ENCODE data around the gene WNT1.

Gene WNT1

DNA sequence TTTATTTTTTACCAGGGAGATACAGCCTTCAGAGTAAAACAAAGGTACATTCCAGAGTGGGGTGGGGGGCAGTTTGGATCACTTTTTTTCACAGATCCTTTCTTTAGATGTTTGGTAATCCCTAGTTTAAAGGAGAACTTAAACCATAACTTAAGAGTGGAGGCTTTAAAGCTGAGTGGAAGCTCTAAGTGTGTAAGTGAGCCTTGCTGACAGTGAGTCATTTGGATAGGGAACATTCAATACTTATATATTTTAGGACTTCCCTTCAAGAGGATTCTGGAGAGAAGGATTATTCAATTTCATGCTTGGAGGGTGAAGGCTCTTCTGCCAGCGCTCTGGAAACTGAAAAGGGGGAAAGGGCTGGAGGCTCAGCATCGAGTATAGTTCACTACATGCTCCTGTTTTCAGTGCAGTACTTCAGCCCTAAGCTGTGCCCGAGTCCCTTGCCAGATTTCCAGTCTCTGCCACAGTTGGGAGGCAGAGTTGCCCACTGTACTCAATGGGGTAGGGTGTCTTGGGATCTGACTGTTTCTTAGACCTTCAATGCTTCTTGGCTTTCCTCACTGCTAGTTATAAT lies 32.1 kb downstream of the WNT1 start:
- H3K4me2 ChIP-seq (ENCODE audit: insufficient read depth, low read length, poor library complexity, severe bottlenecking): no peak overlapping the region
- H3K9me3 ChIP-seq (replicated peaks in 1 of 2; ENCODE audit: control insufficient read depth in 2 of 2, insufficient read depth in 1 of 2, low read depth in 1 of 2, low read length in 2 of 2): no peaks in the 10 kb centered on the region
- no peak for DNase-seq (ENCODE audit: low spot score)
- H3K18ac ChIP-seq (ENCODE audit: low read length): no peak overlapping the region
- H3K4me1 ChIP-seq (ENCODE audit: control insufficient read depth in 2 of 2, insufficient read depth in 1 of 2, low read depth in 1 of 2, low read length in 2 of 2): no peaks in the 10 kb centered on the region
- H4K8ac ChIP-seq (ENCODE audit: low read depth, low read length): no peak overlapping the region
- no peak overlapping the region for H3K27ac ChIP-seq (replicated peaks; ENCODE audit: low read length)
- H3K14ac ChIP-seq (ENCODE audit: low read length): no peak overlapping the region
- H2BK5ac ChIP-seq (ENCODE audit: low read length): no peak overlapping the region
- no peak overlapping the region for H3K4me3 ChIP-seq (ENCODE audit: low read length in 2 of 2)
- H3K27me3 ChIP-seq (ENCODE audit: control insufficient read depth in 3 of 3, insufficient read depth in 3 of 3, low read depth in 1 of 3, low read length in 3 of 3): no peaks in the 10 kb centered on the region
- no peak overlapping the region for H2AFZ ChIP-seq (ENCODE audit: low read length)
- no peaks in the 10 kb centered on the region for H3K79me1 ChIP-seq (ENCODE audit: low read depth, low read length)
- H3K4ac ChIP-seq (ENCODE audit: low read length): no peak overlapping the region
- H2BK120ac ChIP-seq (ENCODE audit: low read depth, low read length): no peak overlapping the region
- H3K36me3 ChIP-seq (replicated peaks in 1 of 2; ENCODE audit: control insufficient read depth in 2 of 2, insufficient read depth in 2 of 2, low read length in 2 of 2): peaks cover 0 to 21% of the 10 kb centered on the region in 2 donors
- no peak overlapping the region for H3K23ac ChIP-seq (ENCODE audit: low read depth, low read length, poor library complexity)
- H2AK5ac ChIP-seq (ENCODE audit: low read depth, low read length): no peak overlapping the region
- no CpG with 5 or more reads among the region's 3 CpGs for WGBS, 2 donors (ENCODE audit: extremely low coverage in 2 of 2, insufficient read length in 2 of 2, insufficient replicate concordance in 1 of 2)
- H2BK12ac ChIP-seq (ENCODE audit: low read length): no peak overlapping the region
- no peak overlapping the region for H4K91ac ChIP-seq (ENCODE audit: low read depth, low read length, poor library complexity)
- H3K9ac ChIP-seq (ENCODE audit: low read depth, low read length, poor library complexity): no peak overlapping the region
- no peak overlapping the region for H2BK15ac ChIP-seq (ENCODE audit: low read length)

DNA sequence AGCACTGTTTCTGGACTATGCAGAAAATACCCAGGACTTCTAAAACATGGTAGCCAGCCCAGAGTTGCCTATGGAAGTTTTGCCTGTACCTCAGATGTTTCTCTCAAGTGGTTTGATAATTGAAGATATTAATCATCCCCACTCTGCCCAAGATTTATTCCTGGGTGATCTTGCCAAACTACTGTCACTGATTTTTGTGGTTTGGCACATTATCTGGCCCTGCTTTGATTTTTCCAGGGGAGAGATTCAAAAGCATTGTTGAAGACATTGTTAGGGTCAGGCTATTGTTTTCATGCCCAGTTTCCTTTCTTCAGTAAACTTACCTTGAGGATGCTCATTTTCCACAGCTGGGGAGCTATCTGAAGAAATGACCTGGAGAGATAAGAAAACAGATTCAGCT lies 34.6 kb downstream of the WNT1 start:
- H4K91ac ChIP-seq (ENCODE audit: low read depth, low read length, poor library complexity): no peak overlapping the region
- H3K4me1 ChIP-seq (ENCODE audit: control insufficient read depth in 2 of 2, insufficient read depth in 1 of 2, low read depth in 1 of 2, low read length in 2 of 2): peaks cover 2 to 3% of the 10 kb centered on the region in 2 donors
- H3K23ac ChIP-seq (ENCODE audit: low read depth, low read length, poor library complexity): no peak overlapping the region
- no peak overlapping the region for H3K14ac ChIP-seq (ENCODE audit: low read length)
- H3K18ac ChIP-seq (ENCODE audit: low read length): no peak overlapping the region
- no peak overlapping the region for H2AK5ac ChIP-seq (ENCODE audit: low read depth, low read length)
- peaks cover 0 to 16% of the 10 kb centered on the region in 2 donors for H3K36me3 ChIP-seq (replicated peaks in 1 of 2; ENCODE audit: control insufficient read depth in 2 of 2, insufficient read depth in 2 of 2, low read length in 2 of 2)
- no peak overlapping the region for H3K9ac ChIP-seq (ENCODE audit: low read depth, low read length, poor library complexity)
- no peaks in the 10 kb centered on the region for H3K79me1 ChIP-seq (ENCODE audit: low read depth, low read length)
- no peak overlapping the region for H2BK15ac ChIP-seq (ENCODE audit: low read length)
- no peak overlapping the region for H2AFZ ChIP-seq (ENCODE audit: low read length)
- H4K8ac ChIP-seq (ENCODE audit: low read depth, low read length): no peak overlapping the region
- no peak overlapping the region for H2BK12ac ChIP-seq (ENCODE audit: low read length)
- no peak overlapping the region for H3K4me3 ChIP-seq (ENCODE audit: low read length in 2 of 2)
- no peak overlapping the region for H3K4me2 ChIP-seq (ENCODE audit: insufficient read depth, low read length, poor library complexity, severe bottlenecking)
- no peak overlapping the region for H2BK5ac ChIP-seq (ENCODE audit: low read length)
- H3K27ac ChIP-seq (replicated peaks; ENCODE audit: low read length): no peak overlapping the region
- no peaks in the 10 kb centered on the region for H3K27me3 ChIP-seq (ENCODE audit: control insufficient read depth in 3 of 3, insufficient read depth in 3 of 3, low read depth in 1 of 3, low read length in 3 of 3)
- no peak for DNase-seq (ENCODE audit: low spot score)
- no peak overlapping the region for H3K4ac ChIP-seq (ENCODE audit: low read length)
- H3K9me3 ChIP-seq (replicated peaks in 1 of 2; ENCODE audit: control insufficient read depth in 2 of 2, insufficient read depth in 1 of 2, low read depth in 1 of 2, low read length in 2 of 2): no peaks in the 10 kb centered on the region
- H2BK120ac ChIP-seq (ENCODE audit: low read depth, low read length): no peak overlapping the region

DNA sequence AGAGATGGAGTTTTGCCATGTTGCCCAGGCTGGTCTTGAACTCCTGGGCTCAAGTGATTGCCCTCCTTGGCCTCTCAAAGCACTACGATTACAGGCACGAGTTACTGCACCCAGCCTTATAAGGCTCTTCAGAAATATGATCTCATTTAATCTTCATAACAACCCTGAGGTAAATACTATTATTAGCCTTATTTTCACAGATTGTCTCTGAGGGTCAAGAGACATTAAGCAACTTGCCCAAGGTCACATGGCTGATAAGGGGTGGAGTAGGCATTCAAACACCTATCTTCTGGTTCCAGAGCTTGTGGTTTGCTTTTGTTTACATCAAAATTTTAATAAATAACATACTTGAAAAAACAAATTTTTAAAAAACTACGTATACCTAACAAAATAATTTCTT lies 35.3 kb downstream of the WNT1 start:
- Histone ChIP-seq H3K4me2 (ENCODE audit: insufficient read depth, low read length, poor library complexity, severe bottlenecking) (no peak overlapping the region), H3K79me1 (ENCODE audit: low read depth, low read length) (peaks cover 2% of the 10 kb centered on the region), H3K4me3 (ENCODE audit: low read length in 2 of 2) (no peak overlapping the region), H2BK12ac (ENCODE audit: low read length) (no peak overlapping the region), H3K27ac (replicated peaks; ENCODE audit: low read length) (no peak overlapping the region), H3K14ac (ENCODE audit: low read length) (no peak overlapping the region), H2BK5ac (ENCODE audit: low read length) (no peak overlapping the region), H2AFZ (ENCODE audit: low read length) (no peak overlapping the region), H3K27me3 (ENCODE audit: control insufficient read depth in 3 of 3, insufficient read depth in 3 of 3, low read depth in 1 of 3, low read length in 3 of 3) (no peaks in the 10 kb centered on the region), H3K9ac (ENCODE audit: low read depth, low read length, poor library complexity) (no peak overlapping the region), H2AK5ac (ENCODE audit: low read depth, low read length) (no peak overlapping the region), H3K9me3 (replicated peaks in 1 of 2; ENCODE audit: control insufficient read depth in 2 of 2, insufficient read depth in 1 of 2, low read depth in 1 of 2, low read length in 2 of 2) (no peaks in the 10 kb centered on the region), H2BK15ac (ENCODE audit: low read length) (no peak overlapping the region), H3K4ac (ENCODE audit: low read length) (no peak overlapping the region), H3K4me1 (ENCODE audit: control insufficient read depth in 2 of 2, insufficient read depth in 1 of 2, low read depth in 1 of 2, low read length in 2 of 2) (peaks cover 3 to 5% of the 10 kb centered on the region in 2 donors), H2BK120ac (ENCODE audit: low read depth, low read length) (no peak overlapping the region), H3K36me3 (replicated peaks in 1 of 2; ENCODE audit: control insufficient read depth in 2 of 2, insufficient read depth in 2 of 2, low read length in 2 of 2) (peaks cover 0 to 16% of the 10 kb centered on the region in 2 donors), H4K8ac (ENCODE audit: low read depth, low read length) (no peak overlapping the region), H3K23ac (ENCODE audit: low read depth, low read length, poor library complexity) (no peak overlapping the region), H3K18ac (ENCODE audit: low read length) (no peak overlapping the region), H4K91ac (ENCODE audit: low read depth, low read length, poor library complexity) (no peak overlapping the region)
- no CpG with 5 or more reads among the region's 3 CpGs for WGBS, 2 donors (ENCODE audit: extremely low coverage in 2 of 2, insufficient read length in 2 of 2, insufficient replicate concordance in 1 of 2)
- DNase-seq (ENCODE audit: low spot score): no peak

DNA sequence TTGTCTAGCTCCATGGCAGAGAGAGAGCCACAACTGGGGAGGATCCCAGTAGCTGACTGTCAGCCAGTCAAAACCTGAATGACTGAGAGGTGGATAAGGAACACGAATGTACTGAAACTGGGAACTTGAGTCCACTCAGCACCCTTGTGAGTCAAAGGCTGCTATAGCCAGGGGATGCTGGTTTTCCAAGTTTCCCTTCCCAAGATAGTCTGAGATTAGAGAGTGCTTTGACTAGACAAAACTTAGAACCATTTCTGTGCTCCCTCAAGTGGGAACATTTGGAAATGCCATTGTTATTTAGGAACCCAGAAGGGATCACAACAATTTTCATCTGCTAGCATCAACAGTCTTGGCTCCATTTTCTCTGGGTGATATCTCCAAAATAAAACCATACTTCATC lies 36.4 kb downstream of the WNT1 start:
- Histone ChIP-seq H3K9ac (ENCODE audit: low read depth, low read length, poor library complexity) (no peak overlapping the region), H2BK12ac (ENCODE audit: low read length) (no peak overlapping the region), H3K4ac (ENCODE audit: low read length) (no peak overlapping the region), H3K27ac (replicated peaks; ENCODE audit: low read length) (no peak overlapping the region), H3K23ac (ENCODE audit: low read depth, low read length, poor library complexity) (no peak overlapping the region), H3K9me3 (replicated peaks in 1 of 2; ENCODE audit: control insufficient read depth in 2 of 2, insufficient read depth in 1 of 2, low read depth in 1 of 2, low read length in 2 of 2) (no peaks in the 10 kb centered on the region), H3K79me1 (ENCODE audit: low read depth, low read length) (peaks cover 2% of the 10 kb centered on the region), H4K91ac (ENCODE audit: low read depth, low read length, poor library complexity) (no peak overlapping the region), H3K18ac (ENCODE audit: low read length) (no peak overlapping the region), H2AK5ac (ENCODE audit: low read depth, low read length) (no peak overlapping the region), H3K27me3 (ENCODE audit: control insufficient read depth in 3 of 3, insufficient read depth in 3 of 3, low read depth in 1 of 3, low read length in 3 of 3) (no peaks in the 10 kb centered on the region), H3K4me3 (ENCODE audit: low read length in 2 of 2) (no peak overlapping the region), H2BK120ac (ENCODE audit: low read depth, low read length) (no peak overlapping the region), H2BK5ac (ENCODE audit: low read length) (no peak overlapping the region), H3K4me1 (ENCODE audit: control insufficient read depth in 2 of 2, insufficient read depth in 1 of 2, low read depth in 1 of 2, low read length in 2 of 2) (peaks cover 5 to 6% of the 10 kb centered on the region in 2 donors), H3K4me2 (ENCODE audit: insufficient read depth, low read length, poor library complexity, severe bottlenecking) (no peak overlapping the region), H3K36me3 (replicated peaks in 1 of 2; ENCODE audit: control insufficient read depth in 2 of 2, insufficient read depth in 2 of 2, low read length in 2 of 2) (peaks cover 0 to 19% of the 10 kb centered on the region in 2 donors), H2BK15ac (ENCODE audit: low read length) (no peak overlapping the region), H4K8ac (ENCODE audit: low read depth, low read length) (no peak overlapping the region), H2AFZ (ENCODE audit: low read length) (no peak overlapping the region), H3K14ac (ENCODE audit: low read length) (no peak overlapping the region)
- DNase-seq (ENCODE audit: low spot score): no peak
- no CpG with 5 or more reads among the region's 1 CpG for WGBS, 2 donors (ENCODE audit: extremely low coverage in 2 of 2, insufficient read length in 2 of 2, insufficient replicate concordance in 1 of 2)

All from neuronal stem cell (in vitro differentiated cells).